ENCODE measurements around the gene ZDHHC20. TPM values are rescaled to one million over a fixed set of nuclear protein-coding genes. Genes with fewer than 3 reads are reported as not detected.

ZDHHC20 gene
- total and polyA plus RNA-seq, 2 of the 4 experiments (the other 2 are of a cell fraction): 16.1 to 72.4 TPM

- no peak overlapping the region for H2BK20ac ChIP-seq (ENCODE audit: low read depth, low read length)
- no peak overlapping the region for H3K27ac ChIP-seq (ENCODE audit: insufficient read depth, low read length)
- no peak overlapping the region for H4K8ac ChIP-seq (ENCODE audit: low read depth in 2 of 2, low read length in 2 of 2)
- TF ChIP-seq MXI1 (IDR thresholded peaks at IDR 0.05; ENCODE audit: borderline replicate concordance, low read depth, low read length) (no peak), MAZ (IDR thresholded peaks at IDR 0.05; ENCODE audit: borderline replicate concordance, low read depth, low read length) (no peak), SMC3 (IDR thresholded peaks at IDR 0.05; ENCODE audit: low read depth, low read length) (no peak), POLR2A (IDR thresholded peaks at IDR 0.05; ENCODE audit: low read depth, low read length) (no peak)
- H4K91ac ChIP-seq (ENCODE audit: insufficient read depth, low read depth, low read length): no peak overlapping the region
- intact Hi-C loops (cut with micrococcal nuclease): no loop called here
- no peak overlapping the region for H3K18ac ChIP-seq (ENCODE audit: low read depth, low read length)
- H2AK9ac ChIP-seq (replicated peaks; ENCODE audit: low read depth, low read length, poor library complexity): no peak overlapping the region
- ATAC-seq (ENCODE audit: low read depth) (no peak), DNase-seq (no peak)
- H2BK5ac ChIP-seq (ENCODE audit: low read depth, low read length, poor library complexity, severe bottlenecking): no peak overlapping the region
- CTCF ChIA-PET: no interaction called here
- H4K20me1 ChIP-seq (ENCODE audit: insufficient read depth, low read length): no peaks in the 10 kb centered on the region
- peaks cover 3% of the 10 kb centered on the region for H3K4me1 ChIP-seq (ENCODE audit: control insufficient read depth, insufficient read depth, low read length)
- no peak overlapping the region for H2AK5ac ChIP-seq (ENCODE audit: low read depth, low read length)
- no peak overlapping the region for H3K14ac ChIP-seq (replicated peaks; ENCODE audit: low read depth, low read length)
- no peak overlapping the region for H2AFZ ChIP-seq (replicated peaks; ENCODE audit: low read length, poor library complexity)
- dilution Hi-C loops (cut with HindIII; ENCODE audit: low sequenced_read_pairs, unreplicated experiment): no loop called here
- no peak overlapping the region for H2BK120ac ChIP-seq (ENCODE audit: low read depth, low read length)
- H3K4ac ChIP-seq (ENCODE audit: low read depth, low read length): no peak overlapping the region
- H3K9me3 ChIP-seq (ENCODE audit: control insufficient read depth, insufficient read depth, low read length): no peaks in the 10 kb centered on the region
- POLR2A ChIA-PET (ENCODE audit: unreplicated experiment): no interaction called here
- H3K9ac ChIP-seq (ENCODE audit: low read depth, low read length): no peak overlapping the region
- H3K4me2 ChIP-seq (ENCODE audit: low read depth, low read length): no peak overlapping the region
- H4K5ac ChIP-seq (ENCODE audit: low read depth, low read length): no peak overlapping the region
- no peak overlapping the region for H3K4me3 ChIP-seq (ENCODE audit: insufficient read depth, low read depth, low read length)
- no peaks in the 10 kb centered on the region for H3K79me1 ChIP-seq (ENCODE audit: low read depth in 1 of 2, low read length in 2 of 2)
- no peaks in the 10 kb centered on the region; the same call in 1 of the 2 replicates for H3K27me3 ChIP-seq (ENCODE audit: control insufficient read depth, insufficient read depth, low read length)
- H3K36me3 ChIP-seq (ENCODE audit: control insufficient read depth, insufficient read depth, low read length): no peaks in the 10 kb centered on the region
- no peaks in the 10 kb centered on the region for H3K9me1 ChIP-seq (ENCODE audit: insufficient read depth, low read length)
- H2BK15ac ChIP-seq (ENCODE audit: low read depth, low read length): no peak overlapping the region
- H3K56ac ChIP-seq (ENCODE audit: extremely low read depth, insufficient read depth, low read length): no peak overlapping the region
- H3K23ac ChIP-seq (ENCODE audit: low read depth, low read length): no peak overlapping the region
- in situ Hi-C loops (cut with MboI; ENCODE audit: low sequenced_read_pairs): no loop called here
- 20% methylated on average over 1 of the region's 6 CpGs; no CpG with 5 or more reads in 1 of the 2 experiments for WGBS, 2 experiments (ENCODE audit: extremely low coverage in 2 of 2, insufficient read length in 1 of 2)
- BruUV-seq (replicated peaks): no TSS peak
Measured at GRCh38 chr13:21328201-21328600, 130.9 kb downstream of the ZDHHC20 start.
